Fibroblast of lung (primary cell): ENCODE data around the gene CSNK1G2. TPM values are rescaled to one million over a fixed set of nuclear protein-coding genes. Genes with fewer than 3 reads are reported as not detected.
A peak's percentile ranks its signal among the peaks of the same experiment; 100 is the strongest.

Source experiments
- DNase-seq, 2 donors: peaks; one replicate each; pipeline versions ENCODE4 v3.0.0 to v3.0.0-alpha.2; 2010; ENCODE audit warnings: low read depth in 2 of 2
- H2AFZ ChIP-seq: 2 replicates; pipeline ENCODE4 v1.5.1; 2012; ENCODE audit warnings: low read length, control low read depth, inconsistent platforms
- H3K27ac ChIP-seq: 2 replicates; pipeline ENCODE4 v1.5.1; 2011; ENCODE audit warnings: low read length, control low read depth; ENCODE audit not compliant: insufficient read depth
- H3K27me3 ChIP-seq: 2 replicates; pipeline ENCODE4 v1.5.1; 2011; ENCODE audit warnings: mild to moderate bottlenecking, low read length; ENCODE audit not compliant: control insufficient read depth, insufficient read depth
- H3K36me3 ChIP-seq: 2 replicates; pipeline ENCODE4 v1.5.1; 2011; ENCODE audit warnings: low read length; ENCODE audit not compliant: control insufficient read depth, insufficient read depth
- H3K4me1 ChIP-seq: 2 replicates; pipeline ENCODE4 v1.5.1; 2011; ENCODE audit warnings: low read length; ENCODE audit not compliant: control insufficient read depth, insufficient read depth; ENCODE audit errors: extremely low read depth
- H3K4me2 ChIP-seq: 2 replicates; pipeline ENCODE4 v1.5.1; 2011; ENCODE audit warnings: low read length, control low read depth; ENCODE audit not compliant: insufficient read depth; ENCODE audit errors: extremely low read depth
- H3K4me3 ChIP-seq, 4 experiments: fragments of 200-600 bp in 1 of 4; sonication (generic) in 1 of 4; replicated peaks in 1 of 4; 2 replicates each; pipeline ENCODE4 v1.5.1; 2011 to 2016; ENCODE audit warnings: low read length in 4 of 4, low read depth in 3 of 4, mild to moderate bottlenecking in 3 of 4, control low read depth in 2 of 4, inconsistent platforms in 1 of 4, mixed read lengths in 1 of 4; ENCODE audit not compliant: insufficient read depth in 1 of 4; ENCODE audit errors: control extremely low read depth in 1 of 4
- H3K79me2 ChIP-seq: 2 replicates; pipeline ENCODE4 v1.5.1; 2012; ENCODE audit warnings: mild to moderate bottlenecking, low read length, inconsistent platforms; ENCODE audit not compliant: control insufficient read depth, insufficient read depth
- H3K9ac ChIP-seq: 2 replicates; pipeline ENCODE4 v1.5.1; 2011; ENCODE audit warnings: mild to moderate bottlenecking, low read length, control low read depth; ENCODE audit not compliant: insufficient read depth
- H3K9me3 ChIP-seq: 2 replicates; pipeline ENCODE4 v1.5.1; 2012; ENCODE audit warnings: low read depth, low read length; ENCODE audit not compliant: control insufficient read depth, insufficient read depth
- H4K20me1 ChIP-seq: 2 replicates; pipeline ENCODE4 v1.5.1; 2011; ENCODE audit warnings: low read length; ENCODE audit not compliant: control insufficient read depth, insufficient read depth; ENCODE audit errors: extremely low read depth
- CTCF ChIP-seq, 2 donors: IDR thresholded peaks in 1 of 2; conservative IDR thresholded peaks in 1 of 2; 1 replicate in 1 of 2; 2 replicates in 1 of 2; pipeline ENCODE4 v1.5.1; 2011 to 2012; ENCODE audit warnings: low read length in 2 of 2, control low read depth in 1 of 2, inconsistent platforms in 1 of 2, low read depth in 1 of 2, mild to moderate bottlenecking in 1 of 2
- EZH2 ChIP-seq: IDR thresholded peaks from 2 replicates; pipeline ENCODE4 v1.5.1; 2012; ENCODE audit warnings: low read length, control low read depth, mild to moderate bottlenecking; ENCODE audit errors: missing control alignments
- polyA plus RNA-seq, 2 donors: library from polyadenylated mRNA; depleted of rRNA in 1 of 2; stranded (reverse) in 1 of 2; unstranded in 1 of 2; fragments of >200 nt; gene quantifications; 2 replicates each; pipeline ENCODE4 v1.2.1, GENCODE V29; 2011 to 2012; ENCODE audit warnings: missing spikeins in 1 of 2
- total RNA-seq: library from RNA; depleted of rRNA; stranded (reverse); fragments of >200 nt; gene quantifications from 2 replicates; pipeline ENCODE4 v1.2.1, GENCODE V29; 2014

CSNK1G2 gene
- total and polyA plus RNA-seq, 2 donors (not counting 1 experiment from before 2014, with no cell fraction given), result 21.2 to 58.6 TPM

DNA sequence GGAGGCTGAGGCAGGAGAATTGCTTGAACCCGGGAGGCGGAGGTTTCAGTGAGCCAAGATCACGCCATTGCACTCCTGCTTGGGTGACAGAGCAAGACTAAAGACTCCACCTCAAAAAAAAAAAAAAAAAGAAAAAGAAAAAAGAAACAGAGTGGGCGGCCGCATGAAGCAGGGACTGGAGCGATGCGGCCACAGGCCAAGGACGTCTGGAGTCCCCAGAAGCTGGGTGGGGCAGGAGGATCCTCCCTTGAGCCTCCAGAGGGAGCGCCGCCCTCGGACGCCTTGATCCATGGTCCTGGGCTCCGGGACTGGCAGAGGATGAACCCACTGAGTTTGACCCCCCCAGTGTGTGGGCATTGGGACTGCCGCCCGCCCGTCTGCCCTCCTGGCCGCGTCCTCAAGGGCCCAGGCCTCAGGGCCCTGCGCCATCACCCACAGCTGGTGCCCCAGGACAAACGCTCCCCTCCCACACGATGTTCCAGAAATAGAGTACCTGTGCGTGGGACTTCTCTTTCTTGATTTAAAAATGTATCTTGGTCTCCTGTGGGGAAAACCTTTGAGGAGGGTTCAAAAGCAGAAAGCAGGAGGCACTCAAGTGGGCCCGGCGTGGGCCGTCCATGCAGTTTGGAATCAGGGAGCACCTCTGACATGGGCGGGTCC, 59.0 kb downstream of the CSNK1G2 start:
- Histone ChIP-seq H3K4me3 (no peak overlapping the region), H3K27ac (no peak overlapping the region), H3K4me2 (no peak overlapping the region), H3K9me3 (no peaks in the 10 kb centered on the region), H3K36me3 (peaks cover 5% of the 10 kb centered on the region), H2AFZ (no peak overlapping the region), H4K20me1 (no peaks in the 10 kb centered on the region), H3K9ac (no peak overlapping the region), H3K79me2 (no peaks in the 10 kb centered on the region), H3K27me3 (no peaks in the 10 kb centered on the region), H3K4me1 (no peaks in the 10 kb centered on the region)
- no peak for TF ChIP-seq CTCF (conservative IDR thresholded peaks at IDR 0.05 in 1 of 2, IDR thresholded peaks at IDR 0.05 in 1 of 2; ENCODE audit: low read depth in 1 of 2, low read length in 2 of 2)
- TF ChIP-seq EZH2, result no peak
- DNase-seq, result no peak

DNA sequence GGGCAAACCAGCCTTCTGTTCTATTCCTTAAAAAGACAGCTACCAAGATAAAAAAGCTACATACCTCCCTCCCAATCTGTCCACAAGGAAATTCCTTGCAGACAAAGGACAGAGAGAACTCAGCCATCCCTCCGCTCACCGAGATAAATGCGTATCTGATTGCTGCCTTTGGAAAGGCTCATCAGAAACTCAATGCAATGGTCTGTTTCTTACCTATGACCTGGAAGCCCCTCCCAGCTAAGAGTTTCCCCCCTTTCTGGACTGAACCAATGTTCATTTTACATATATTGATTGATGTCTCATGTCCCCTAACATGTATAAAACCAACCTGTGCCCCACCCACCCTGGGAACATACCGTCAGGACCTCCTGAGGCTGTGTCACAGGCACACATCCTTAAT, 62.9 kb downstream of the CSNK1G2 start:
- no peaks in the 10 kb centered on the region for H3K79me2 ChIP-seq
- no peaks in the 10 kb centered on the region for H3K9me3 ChIP-seq
- no peak overlapping the region for H3K27ac ChIP-seq
- no peaks in the 10 kb centered on the region for H4K20me1 ChIP-seq
- H3K4me1 ChIP-seq, result no peaks in the 10 kb centered on the region
- no peak overlapping the region for H3K4me3 ChIP-seq
- H3K4me2 ChIP-seq, result no peak overlapping the region
- peak in 1 of 2 donors; percentile 49 for DNase-seq
- TF ChIP-seq EZH2 (no peak), CTCF (conservative IDR thresholded peaks at IDR 0.05 in 1 of 2, IDR thresholded peaks at IDR 0.05 in 1 of 2; ENCODE audit: low read depth in 1 of 2, low read length in 2 of 2) (no peak)
- no peak overlapping the region for H3K9ac ChIP-seq
- no peak overlapping the region for H2AFZ ChIP-seq
- H3K27me3 ChIP-seq, result no peaks in the 10 kb centered on the region
- peaks cover 3% of the 10 kb centered on the region for H3K36me3 ChIP-seq

- Histone ChIP-seq H3K36me3 (peaks cover 3% of the 10 kb centered on the region), H3K4me3 (no peak overlapping the region), H3K9me3 (no peaks in the 10 kb centered on the region), H3K79me2 (peaks cover 21% of the 10 kb centered on the region), H3K9ac (no peak overlapping the region), H3K27me3 (no peaks in the 10 kb centered on the region), H4K20me1 (no peaks in the 10 kb centered on the region), H3K27ac (no peak overlapping the region), H2AFZ (no peak overlapping the region), H3K4me1 (no peaks in the 10 kb centered on the region), H3K4me2 (no peak overlapping the region)
- TF ChIP-seq CTCF (conservative IDR thresholded peaks at IDR 0.05 in 1 of 2, IDR thresholded peaks at IDR 0.05 in 1 of 2; ENCODE audit: low read depth in 1 of 2, low read length in 2 of 2) (no peak), EZH2 (no peak)
- DNase-seq, result no peak
Observed at GRCh38 chr19:2010135-2010668, 69.2 kb downstream of the CSNK1G2 start.
